Endothelial cell of umbilical vein (primary cell): ENCODE data around the gene MALRD1. TPM values are rescaled to one million over a fixed set of nuclear protein-coding genes. Genes with fewer than 3 reads are reported as not detected.

ENCODE experiments used
- BruUV-seq: library from RNA; stranded (reverse); fragments of 400-500 nt; replicated peaks from 2 replicates; lab custom pipeline; 2021; lab: Mats Ljungman, UMichigan
- CTCF ChIA-PET: fragments of 300-600, 350-600 bp; sonication (Branson Sonifier 250); formaldehyde crosslinking; loops from one replicate; lab custom pipeline; 2021; ENCODE audit warnings: antibody characterized with exemption, inconsistent platforms; lab: Charles Lee
- POLR2A ChIA-PET: fragments of 300-600, 350-600 bp; sonication (Branson Sonifier 250); formaldehyde crosslinking; loops from one replicate; lab custom pipeline; 2021; ENCODE audit warnings: antibody characterized with exemption, inconsistent platforms; lab: Charles Lee
- DNase-seq: peaks from one replicate; pipeline ENCODE4 v3.0.0-alpha.2; 2011; ENCODE audit warnings: low read depth, low spot score
- FAIRE-seq: peaks from 2 replicates; lab custom pipeline; 2011; peaks lifted over from hg19 to GRCh38; lab: Jason Lieb, UNC
- H2AFZ ChIP-seq: 2 replicates; pipeline ENCODE4 v1.6.0; 2012; ENCODE audit warnings: low read depth, low read length, control low read depth, inconsistent platforms
- H3K27ac ChIP-seq: 2 replicates; pipeline ENCODE4 v1.5.1; 2011; ENCODE audit warnings: low read depth, mild to moderate bottlenecking, control low read depth, low read length, moderate library complexity; ENCODE audit not compliant: insufficient read depth
- H3K27me3 ChIP-seq, 2 experiments: 2 replicates each; pipeline versions ENCODE4 v1.6.0 to v1.6.1; 2011; ENCODE audit warnings: low read length in 2 of 2, mixed read lengths in 1 of 2; ENCODE audit not compliant: control insufficient read depth in 2 of 2, insufficient read depth in 2 of 2
- H3K36me3 ChIP-seq, 2 experiments: 2 replicates in 1 of 2; 3 replicates in 1 of 2; pipeline ENCODE4 v1.5.1; 2011; ENCODE audit warnings: low read length in 2 of 2, mild to moderate bottlenecking in 1 of 2, moderate library complexity in 1 of 2; ENCODE audit not compliant: control insufficient read depth in 2 of 2, insufficient read depth in 2 of 2; ENCODE audit errors: extremely low read depth in 1 of 2
- H3K4me1 ChIP-seq: 3 replicates; pipeline ENCODE4 v1.5.1; 2011; ENCODE audit warnings: mild to moderate bottlenecking, low read length; ENCODE audit not compliant: control insufficient read depth, insufficient read depth; ENCODE audit errors: extremely low read depth
- H3K4me2 ChIP-seq: 2 replicates; pipeline ENCODE4 v1.6.1; 2011; ENCODE audit warnings: low read length, control low read depth, mixed read lengths; ENCODE audit not compliant: insufficient read depth
- H3K4me3 ChIP-seq, 3 experiments: fragments of 200-600 bp in 1 of 3; sonication (generic), shearing (Covaris generic) in 1 of 3; replicated peaks in 1 of 3; 2 replicates each; pipeline ENCODE4 v1.5.1; 2011 to 2016; ENCODE audit warnings: control low read depth in 3 of 3, low read length in 3 of 3, mild to moderate bottlenecking in 2 of 3, inconsistent platforms in 1 of 3, low read depth in 1 of 3, moderate library complexity in 1 of 3; ENCODE audit not compliant: insufficient read depth in 1 of 3
- H3K79me2 ChIP-seq: 2 replicates; pipeline ENCODE4 v1.6.0; 2012; ENCODE audit warnings: low read length, inconsistent platforms; ENCODE audit not compliant: control insufficient read depth, insufficient read depth
- H3K9ac ChIP-seq: replicated peaks from 2 replicates; pipeline ENCODE3; 2011; ENCODE audit warnings: low read length, control low read depth; ENCODE audit not compliant: insufficient read depth; ENCODE audit errors: extremely low read depth
- H3K9me1 ChIP-seq: replicated peaks from 3 replicates; pipeline ENCODE4 v1.6.0; 2011; ENCODE audit warnings: mild to moderate bottlenecking, low read length; ENCODE audit not compliant: control insufficient read depth, insufficient read depth; ENCODE audit errors: extremely low read depth
- H3K9me3 ChIP-seq: replicated peaks from 2 replicates; pipeline ENCODE4 v1.5.1; 2012; ENCODE audit warnings: low read length, inconsistent platforms; ENCODE audit not compliant: control insufficient read depth, insufficient read depth
- H4K20me1 ChIP-seq: replicated peaks from 2 replicates; pipeline ENCODE3; 2011; ENCODE audit warnings: mild to moderate bottlenecking, low read length; ENCODE audit not compliant: control insufficient read depth, insufficient read depth; ENCODE audit errors: extremely low read depth
- EZH2 ChIP-seq: IDR thresholded peaks from 2 replicates; pipeline ENCODE4 v1.6.1; 2012; ENCODE audit warnings: borderline replicate concordance, low read depth, mild to moderate bottlenecking, moderate library complexity, low read length, inconsistent platforms; ENCODE audit not compliant: severe bottlenecking
- FOS ChIP-seq: IDR thresholded peaks from 2 replicates; pipeline ENCODE4 v1.6.1; 2011; ENCODE audit warnings: mild to moderate bottlenecking, low read length, moderate library complexity, borderline replicate concordance; ENCODE audit not compliant: insufficient read depth
- GATA2 ChIP-seq: IDR thresholded peaks from 2 replicates; pipeline ENCODE4 v1.7.0; 2011; ENCODE audit warnings: low read depth, mild to moderate bottlenecking, moderate library complexity, mixed read lengths, low read length; ENCODE audit not compliant: insufficient read length, insufficient read depth
- JUN ChIP-seq: IDR thresholded peaks from 2 replicates; pipeline ENCODE4 v1.6.1; 2011; ENCODE audit warnings: borderline replicate concordance, low read depth; ENCODE audit not compliant: insufficient read length, insufficient read depth
- MYC ChIP-seq: IDR thresholded peaks from one replicate; pipeline ENCODE4 v1.6.1; 2011; ENCODE audit warnings: mild to moderate bottlenecking, low read depth, low read length
- POLR2A ChIP-seq: IDR thresholded peaks from 2 replicates; pipeline ENCODE4 v1.6.1; 2012; ENCODE audit warnings: low read depth, mild to moderate bottlenecking, control low read depth, low read length
- POLR2AphosphoS5 ChIP-seq: IDR thresholded peaks from 2 replicates; pipeline ENCODE4 v1.6.1; 2012; ENCODE audit warnings: low read depth, mild to moderate bottlenecking, control low read depth, low read length, moderate library complexity; ENCODE audit not compliant: insufficient read depth
- dilution Hi-C: fragments of 300-500 bp; cut with MboI; formaldehyde crosslinking; loops from one replicate; pipeline ENCODE4 v1.15.0; 2019; ENCODE audit warnings: low sequenced_read_pairs; ENCODE audit not compliant: extremely low pct_ligation_motif_present
- intact Hi-C: fragments of 100-400 bp; cut with micrococcal nuclease; formaldehyde crosslinking; loops from one replicate; pipeline ENCODE4 v1.10.0; 2022
- polyA plus RNA-seq, 4 experiments: library from polyadenylated mRNA; depleted of rRNA in 3 of 4; stranded (reverse) in 3 of 4; unstranded in 1 of 4; fragments of >200 nt; gene quantifications; 2 replicates each; pipeline versions ENCODE4 v1.2.1 to v1.2.3, GENCODE V29; 2011 to 2012; ENCODE audit warnings: missing spikeins in 1 of 4
- total RNA-seq: library from RNA; stranded (reverse); gene quantifications from 2 replicates; pipeline ENCODE4 v1.2.3, GENCODE V29; 2021
- TF ChIP-seq, protein P1 (sequence below), 2 donors: IDR thresholded peaks; 1 replicate in 1 of 2; 2 replicates in 1 of 2; pipeline ENCODE4 v1.5.1; 2011; ENCODE audit warnings: low read length in 2 of 2, mild to moderate bottlenecking in 2 of 2, moderate library complexity in 2 of 2, control low read depth in 1 of 2, inconsistent platforms in 1 of 2, low read depth in 1 of 2; ENCODE audit not compliant: insufficient read depth in 1 of 2; ENCODE audit errors: extremely low read depth in 1 of 2
- TF ChIP-seq, protein P2 (sequence below): IDR thresholded peaks from 2 replicates; pipeline ENCODE4 v1.6.1; 2011; ENCODE audit not compliant: insufficient read depth, insufficient read length

MALRD1 gene
- total and polyA plus RNA-seq, 2 donors (not counting 3 experiments of a cell fraction or from before 2014, with no cell fraction given): not detected

DNA sequence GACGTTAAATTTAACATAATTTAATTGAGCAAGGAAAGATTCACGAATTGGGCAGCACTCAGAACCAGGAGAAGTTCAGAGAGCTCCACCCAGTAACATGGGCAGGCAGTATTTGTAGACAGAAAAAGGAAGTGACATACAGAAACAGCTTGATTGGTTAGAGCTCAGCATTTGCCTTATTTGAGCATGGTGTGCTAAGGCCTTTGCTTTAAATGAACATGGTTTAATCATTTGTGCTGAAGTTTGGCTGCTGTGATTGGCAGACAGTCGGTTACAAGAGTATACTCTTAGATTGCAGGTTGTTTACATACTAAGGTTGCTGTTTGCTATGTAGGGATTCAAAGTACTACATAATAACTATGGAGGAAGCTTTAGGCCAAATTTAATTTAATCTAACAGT lies 199.2 kb downstream of the MALRD1 start:
- DNase-seq (no peak), FAIRE-seq (no peak)
- Histone ChIP-seq H3K4me2 (no peak overlapping the region), H3K79me2 (no peaks in the 10 kb centered on the region), H3K4me3 (no peak overlapping the region), H4K20me1 (no peaks in the 10 kb centered on the region), H2AFZ (no peak overlapping the region), H3K27ac (no peak overlapping the region), H3K36me3 (no peaks in the 10 kb centered on the region), H3K27me3 (no peaks in the 10 kb centered on the region), H3K4me1 (no peaks in the 10 kb centered on the region), H3K9me1 (no peaks in the 10 kb centered on the region), H3K9me3 (no peaks in the 10 kb centered on the region), H3K9ac (no peak overlapping the region)
- ChIA-PET POLR2A (no interaction called here), CTCF (no interaction called here)
- no peak for TF ChIP-seq FOS
- TF ChIP-seq, protein P1, sequence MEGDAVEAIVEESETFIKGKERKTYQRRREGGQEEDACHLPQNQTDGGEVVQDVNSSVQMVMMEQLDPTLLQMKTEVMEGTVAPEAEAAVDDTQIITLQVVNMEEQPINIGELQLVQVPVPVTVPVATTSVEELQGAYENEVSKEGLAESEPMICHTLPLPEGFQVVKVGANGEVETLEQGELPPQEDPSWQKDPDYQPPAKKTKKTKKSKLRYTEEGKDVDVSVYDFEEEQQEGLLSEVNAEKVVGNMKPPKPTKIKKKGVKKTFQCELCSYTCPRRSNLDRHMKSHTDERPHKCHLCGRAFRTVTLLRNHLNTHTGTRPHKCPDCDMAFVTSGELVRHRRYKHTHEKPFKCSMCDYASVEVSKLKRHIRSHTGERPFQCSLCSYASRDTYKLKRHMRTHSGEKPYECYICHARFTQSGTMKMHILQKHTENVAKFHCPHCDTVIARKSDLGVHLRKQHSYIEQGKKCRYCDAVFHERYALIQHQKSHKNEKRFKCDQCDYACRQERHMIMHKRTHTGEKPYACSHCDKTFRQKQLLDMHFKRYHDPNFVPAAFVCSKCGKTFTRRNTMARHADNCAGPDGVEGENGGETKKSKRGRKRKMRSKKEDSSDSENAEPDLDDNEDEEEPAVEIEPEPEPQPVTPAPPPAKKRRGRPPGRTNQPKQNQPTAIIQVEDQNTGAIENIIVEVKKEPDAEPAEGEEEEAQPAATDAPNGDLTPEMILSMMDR (IDR thresholded peaks at IDR 0.05; ENCODE audit: extremely low read depth in 1 of 2, insufficient read depth in 1 of 2, low read depth in 1 of 2, low read length in 2 of 2): no peak
- no peak for TF ChIP-seq EZH2
- TF ChIP-seq POLR2AphosphoS5: no peak
- no peak for TF ChIP-seq MYC
- TF ChIP-seq JUN: no peak
- TF ChIP-seq GATA2: no peak
- TF ChIP-seq, protein P2, sequence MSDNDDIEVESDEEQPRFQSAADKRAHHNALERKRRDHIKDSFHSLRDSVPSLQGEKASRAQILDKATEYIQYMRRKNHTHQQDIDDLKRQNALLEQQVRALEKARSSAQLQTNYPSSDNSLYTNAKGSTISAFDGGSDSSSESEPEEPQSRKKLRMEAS: no peak
- TF ChIP-seq POLR2A: no peak
- intact Hi-C loops: no loop called here
- dilution Hi-C loops: no loop called here
- no TSS peak for BruUV-seq
